SK-N-MC (cell line): Measurements from ENCODE around the gene MICOS13.
"Not testable (repeated sequence)": the region's sequence is repeated elsewhere in the genome, so short reads cannot be mapped to it uniquely, and the experiment has no call there.

Experiments used
- DNase-seq: peaks from one replicate; pipeline ENCODE4 v3.0.0-alpha.2; 2011; ENCODE audit warnings: low read depth, low spot score
- H3K27ac ChIP-seq: fragments of 200-600 bp; sonication (generic); 2 replicates; pipeline ENCODE4 v1.5.1; 2016; ENCODE audit warnings: mixed run types
- H3K36me3 ChIP-seq: fragments of 200-600 bp; sonication (generic); 2 replicates; pipeline ENCODE4 v1.6.1; 2017; ENCODE audit warnings: antibody characterized with exemption, low read length, mixed read lengths; ENCODE audit not compliant: insufficient read depth
- H3K4me3 ChIP-seq: fragments of 200-600 bp; sonication (generic); 2 replicates; pipeline ENCODE4 v1.5.1; 2016
- H3K9ac ChIP-seq: fragments of 200-600 bp; sonication (generic); 2 replicates; pipeline ENCODE4 v1.8.0; 2017; ENCODE audit warnings: mixed run types, mixed read lengths; ENCODE audit not compliant: insufficient read length
- H3K9me3 ChIP-seq: fragments of 200-600 bp; sonication (generic); 2 replicates; pipeline ENCODE4 v1.6.1; 2017; ENCODE audit warnings: low read depth, mild to moderate bottlenecking, antibody characterized with exemption, low read length, moderate library complexity, mixed read lengths
- EZH2 ChIP-seq: fragments of 200-600 bp; sonication (generic); IDR thresholded peaks from one replicate; pipeline ENCODE4 v1.6.1; 2017; ENCODE audit warnings: antibody characterized with exemption
- FOXP2 ChIP-seq: optimal IDR thresholded peaks from 2 replicates; pipeline ENCODE3; 2011; ENCODE audit warnings: mild to moderate bottlenecking, moderate library complexity; ENCODE audit not compliant: insufficient read depth; ENCODE audit errors: extremely low read length, control extremely low read depth
- POLR2AphosphoS5 ChIP-seq: IDR thresholded peaks from 2 replicates; pipeline ENCODE4 v1.6.1; 2012; ENCODE audit warnings: mild to moderate bottlenecking, low read depth, low read length, borderline replicate concordance

The MICOS13 gene

GRCh38 chr19:5703819-5704818 is 23.8 kb upstream of the MICOS13 start:
- no peaks in the 10 kb centered on the region for H3K9me3 ChIP-seq
- no peak overlapping the region for H3K27ac ChIP-seq
- no peak overlapping the region for H3K4me3 ChIP-seq
- H3K36me3 ChIP-seq: peaks cover 66% of the 10 kb centered on the region
- DNase-seq: no peak
- no peak overlapping the region for H3K9ac ChIP-seq
- TF ChIP-seq EZH2 (no peak), FOXP2 (no peak), POLR2AphosphoS5 (no peak)

- not testable (repeated sequence) for H3K9ac ChIP-seq, H3K4me3 ChIP-seq, DNase-seq, H3K9me3 ChIP-seq, H3K27ac ChIP-seq
- peaks cover 67% of the 10 kb centered on the region for H3K36me3 ChIP-seq
Measured at GRCh38 chr19:5702053-5702410, 21.7 kb upstream of the MICOS13 start.

GRCh38 chr19:5700455-5701092 is 20.3 kb upstream of the MICOS13 start:
- no peak; the same call in 1 of the 2 replicates for TF ChIP-seq POLR2AphosphoS5
- no peak for TF ChIP-seq FOXP2
- TF ChIP-seq EZH2: no peak
- Histone ChIP-seq H3K9ac (no peak overlapping the region), H3K36me3 (peaks cover 69% of the 10 kb centered on the region), H3K4me3 (no peak overlapping the region), H3K9me3 (no peaks in the 10 kb centered on the region), H3K27ac (no peak overlapping the region)
- DNase-seq: no peak

GRCh38 chr19:5698635-5699422 is 18.5 kb upstream of the MICOS13 start:
- no peaks in the 10 kb centered on the region for H3K9me3 ChIP-seq
- no peak overlapping the region for H3K4me3 ChIP-seq
- H3K27ac ChIP-seq: no peak overlapping the region; the same call in 1 of the 2 replicates
- peaks cover 69% of the 10 kb centered on the region for H3K36me3 ChIP-seq
- no peak overlapping the region for H3K9ac ChIP-seq
- TF ChIP-seq POLR2AphosphoS5: no peak
- TF ChIP-seq FOXP2: no peak
- TF ChIP-seq EZH2: no peak
- DNase-seq: no peak

GRCh38 chr19:5697890-5698634 is 17.7 kb upstream of the MICOS13 start:
- Histone ChIP-seq H3K36me3 (peaks cover 69% of the 10 kb centered on the region), H3K27ac (no peak overlapping the region), H3K4me3 (no peak overlapping the region), H3K9me3 (no peaks in the 10 kb centered on the region), H3K9ac (no peak overlapping the region)
- DNase-seq: no peak
- TF ChIP-seq FOXP2 (no peak), EZH2 (no peak), POLR2AphosphoS5 (no peak)

GRCh38 chr19:5697022-5697889 is 16.9 kb upstream of the MICOS13 start:
- no peak for DNase-seq
- peaks cover 77% of the 10 kb centered on the region for H3K36me3 ChIP-seq
- H3K27ac ChIP-seq: 0 out of 2 replicates have a peak overlapping the region, but pooled peaks have one; percentile 50
- TF ChIP-seq FOXP2 (no peak), POLR2AphosphoS5 (no peak), EZH2 (no peak)
- H3K9ac ChIP-seq: no peak overlapping the region
- no peaks in the 10 kb centered on the region for H3K9me3 ChIP-seq
- no peak overlapping the region for H3K4me3 ChIP-seq

- Histone ChIP-seq H3K36me3 (peaks cover 85% of the 10 kb centered on the region), H3K9me3 (no peaks in the 10 kb centered on the region), H3K9ac (no peak overlapping the region), H3K4me3 (no peak overlapping the region), H3K27ac (no peak overlapping the region)
- no peak for DNase-seq
- no peak for TF ChIP-seq EZH2
- no peak; the same call in 1 of the 2 replicates for TF ChIP-seq POLR2AphosphoS5
- TF ChIP-seq FOXP2: no peak
Measured at GRCh38 chr19:5696196-5697021, 16.1 kb upstream of the MICOS13 start.
